ENCODE results near the gene EMP1.

GRCh38 chr12:13182881-13183280 lies 13.6 kb upstream of the EMP1 start:
- TF ChIP-seq TAF1 (IDR thresholded peaks at IDR 0.05; ENCODE audit: borderline replicate concordance, insufficient read depth, low read length) (no peak), REST (IDR thresholded peaks at IDR 0.05; ENCODE audit: insufficient read depth in 1 of 2, low read depth in 2 of 2, low read length in 2 of 2) (no peak), POLR2AphosphoS5 (IDR thresholded peaks at IDR 0.05; ENCODE audit: low read depth, low read length) (no peak), SIN3A (IDR thresholded peaks at IDR 0.05; ENCODE audit: borderline replicate concordance, insufficient read depth, low read length) (no peak)
